ENCODE results near the gene ZNF519.

ZNF519 gene

GRCh38 chr18:14098428-14098827 is 33.8 kb downstream of the ZNF519 start:
- no peak for DNase-seq (ENCODE audit: low read depth)

GRCh38 chr18:14097761-14098160 is 34.5 kb downstream of the ZNF519 start:
- DNase-seq (ENCODE audit: low read depth), result no peak

- no peak for DNase-seq (ENCODE audit: low read depth)
These were observed 38.8 kb downstream of the ZNF519 start for GRCh38 chr18:14093307-14093915.

- DNase-seq (ENCODE audit: low read depth), result no peak
These were observed 39.5 kb downstream of the ZNF519 start for GRCh38 chr18:14092625-14093306.

GRCh38 chr18:14089781-14090180 is 42.5 kb downstream of the ZNF519 start:
- no peak for DNase-seq (ENCODE audit: low read depth)

GRCh38 chr18:14089191-14089590 is 43.0 kb downstream of the ZNF519 start:
- DNase-seq (ENCODE audit: low read depth), result no peak

- peak; percentile 27 for DNase-seq (ENCODE audit: low read depth)
These were observed 45.6 kb downstream of the ZNF519 start for GRCh38 chr18:14086458-14087231.

- DNase-seq (ENCODE audit: low read depth), result no peak
These were observed 46.3 kb downstream of the ZNF519 start for GRCh38 chr18:14085770-14086457.

- DNase-seq (ENCODE audit: low read depth), result no peak
These were observed 57.0 kb downstream of the ZNF519 start for GRCh38 chr18:14075196-14075595.

GRCh38 chr18:14074187-14074586 is 58.0 kb downstream of the ZNF519 start:
- DNase-seq (ENCODE audit: low read depth), result no peak

- no peak for DNase-seq (ENCODE audit: low read depth)
These were observed 78.6 kb downstream of the ZNF519 start for GRCh38 chr18:14053661-14054060.
